GM12891 (cell line): ENCODE data around the gene MAVS.
"Not testable (repeated sequence)": the region's sequence is repeated elsewhere in the genome, so short reads cannot be mapped to it uniquely, and the experiment has no call there.

Experiments
- DNase-seq: peaks from one replicate; pipeline ENCODE4 v3.0.0; 2011; ENCODE audit warnings: low spot score; ENCODE audit not compliant: insufficient read length
- FAIRE-seq: peaks from 2 replicates; lab custom pipeline; 2011; peaks lifted over from hg19 to GRCh38; lab: Jason Lieb, UNC
- PAX5 ChIP-seq: IDR thresholded peaks from 2 replicates; pipeline ENCODE4 v1.6.1; 2011; ENCODE audit warnings: low read length, moderate library complexity, mild to moderate bottlenecking; ENCODE audit not compliant: insufficient read depth, severe bottlenecking
- POLR2A ChIP-seq: IDR thresholded peaks from 2 replicates; pipeline ENCODE4 v1.6.1; 2011; ENCODE audit warnings: low read depth, low read length, control low read depth
- POLR2AphosphoS5 ChIP-seq: IDR thresholded peaks from 2 replicates; pipeline ENCODE4 v1.6.1; 2011; ENCODE audit warnings: low read depth, low read length, control low read depth
- POU2F2 ChIP-seq: IDR thresholded peaks from 2 replicates; pipeline ENCODE4 v1.6.1; 2011; ENCODE audit warnings: low read depth, mild to moderate bottlenecking, control low read depth, low read length, moderate library complexity
- SPI1 ChIP-seq: IDR thresholded peaks from 2 replicates; pipeline ENCODE4 v1.6.1; 2011; ENCODE audit warnings: low read depth, low read length, control low read depth
- TAF1 ChIP-seq: IDR thresholded peaks from 2 replicates; pipeline ENCODE4 v1.6.1; 2011; ENCODE audit warnings: low read depth, low read length, control low read depth

MAVS gene

DNA sequence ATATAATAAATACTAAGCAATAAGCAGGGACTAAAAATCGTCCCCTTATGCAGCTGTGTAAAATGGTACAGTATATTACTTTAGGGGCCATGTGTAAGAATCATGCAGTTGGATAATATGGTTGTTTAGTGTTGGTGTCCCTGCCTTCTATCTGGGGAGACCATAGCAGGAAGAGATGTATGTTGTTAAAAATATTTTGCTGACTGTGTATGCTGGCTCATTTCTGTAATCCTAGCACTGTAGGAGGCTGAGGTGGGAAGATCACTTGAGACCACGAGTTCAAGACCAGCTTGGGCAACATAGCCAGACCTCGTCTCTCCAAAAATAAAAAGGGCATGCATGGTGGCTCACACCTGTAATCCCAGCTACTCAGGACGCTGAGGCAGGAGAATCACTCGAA is 48.2 kb downstream of the MAVS start:
- no peak for DNase-seq

DNA sequence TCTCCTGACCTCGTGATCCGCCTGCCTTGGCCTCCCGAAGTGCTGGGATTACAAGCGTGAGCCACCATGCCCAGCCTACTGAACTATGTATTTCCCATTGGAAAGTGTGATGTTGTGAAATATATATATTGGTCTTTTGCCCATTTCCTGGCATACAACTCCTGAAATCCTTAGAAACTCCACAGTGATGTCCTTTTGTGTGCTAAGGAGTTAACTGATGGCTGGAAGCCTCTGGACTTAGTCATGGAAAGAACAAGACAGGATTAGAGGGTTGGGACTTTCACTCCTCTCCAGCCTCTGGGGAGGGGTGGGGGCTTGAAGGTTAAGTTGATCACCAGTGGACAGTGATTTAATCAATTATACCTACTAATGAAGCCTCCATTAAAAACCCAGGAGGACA is 49.7 kb downstream of the MAVS start:
- DNase-seq (no peak), FAIRE-seq (no peak)
- no peak for TF ChIP-seq PAX5

More for the DNA sequence above, 48.2 kb downstream of the MAVS start:
- TF ChIP-seq SPI1 (no peak), POU2F2 (no peak), POLR2A (no peak), POLR2AphosphoS5 (no peak), TAF1 (no peak), PAX5 (no peak)
- no peak for FAIRE-seq

DNA sequence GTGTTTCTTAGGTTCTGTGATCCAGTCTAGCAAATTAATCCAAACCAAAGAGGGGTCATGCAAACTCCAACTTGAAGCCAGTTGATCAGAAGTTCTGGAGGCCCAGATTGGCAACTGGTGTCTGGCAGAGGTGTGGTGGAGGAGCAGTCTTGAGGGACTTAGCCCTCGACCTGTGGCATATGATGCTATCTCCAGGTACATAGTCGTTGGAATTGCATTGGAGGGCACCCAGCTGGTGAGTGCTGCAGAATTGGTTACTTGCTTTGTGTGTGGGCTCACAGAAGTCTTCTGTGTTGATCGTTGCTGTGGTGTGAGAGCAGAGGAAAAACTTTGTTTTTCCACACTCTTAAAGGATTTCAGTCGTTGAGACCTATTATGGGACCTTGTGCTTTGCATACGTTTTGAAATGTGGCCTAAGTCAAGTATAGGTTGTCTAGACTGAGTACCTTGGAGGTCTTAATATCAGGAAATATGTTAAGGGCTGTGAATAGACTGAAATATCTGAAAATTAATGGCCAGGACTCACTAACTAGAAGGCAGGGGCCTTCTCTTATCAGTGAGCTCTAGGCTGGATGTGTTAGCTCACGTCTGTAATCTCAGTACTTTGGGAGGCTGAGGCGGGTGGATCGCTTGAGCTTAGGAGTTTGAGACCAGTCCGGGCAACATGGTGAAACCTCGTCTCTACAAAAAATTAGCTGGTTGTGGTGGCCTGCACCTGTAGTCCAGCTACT is 50.4 kb downstream of the MAVS start:
- FAIRE-seq (no peak), DNase-seq (no peak)

DNA sequence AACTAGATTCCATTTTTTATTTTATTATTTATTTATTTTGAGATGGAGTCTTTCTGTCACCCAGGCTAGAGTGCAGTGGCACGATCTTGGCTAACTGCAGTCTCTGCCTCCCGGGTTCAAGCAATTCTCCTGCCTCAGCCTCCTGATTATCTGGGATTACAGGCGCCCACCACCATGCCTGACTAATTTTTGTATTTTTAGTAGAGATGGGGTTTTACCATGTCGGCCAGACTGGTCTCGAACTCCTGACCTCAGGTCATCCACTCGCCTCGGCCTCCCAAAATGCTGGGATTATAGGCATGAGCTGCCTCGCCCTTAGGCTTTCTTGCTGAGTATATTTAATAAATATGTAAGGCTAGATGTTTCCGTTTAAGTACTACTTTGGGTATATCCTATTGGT is 51.5 kb downstream of the MAVS start:
- DNase-seq, FAIRE-seq: not testable (repeated sequence)

More for the DNA sequence above, 50.4 kb downstream of the MAVS start:
- TF ChIP-seq POLR2A (no peak), POLR2AphosphoS5 (no peak), PAX5 (no peak), TAF1 (no peak), SPI1 (no peak), POU2F2 (no peak)

DNA sequence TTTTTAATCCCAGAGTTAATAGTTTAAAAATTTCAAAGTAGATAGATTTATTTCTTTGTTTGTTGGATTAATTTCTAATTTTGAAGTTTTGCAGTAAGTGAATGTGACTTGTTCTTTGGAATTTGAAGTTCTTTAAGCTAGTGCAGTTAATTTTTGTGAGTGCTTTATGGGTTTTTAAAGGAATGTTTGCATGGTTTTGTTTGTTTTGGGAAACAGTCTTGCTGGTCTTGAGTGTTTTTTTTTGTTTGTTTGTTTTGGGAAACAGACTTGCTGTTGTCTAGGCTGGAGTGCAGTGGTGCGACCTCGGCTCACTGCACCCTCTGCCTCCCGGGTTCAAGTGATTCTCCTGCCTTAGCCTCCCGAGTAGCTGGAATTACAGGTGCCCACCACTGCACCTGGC is 52.0 kb downstream of the MAVS start:
- no peak for FAIRE-seq
- no peak for DNase-seq
- no peak for TF ChIP-seq TAF1
- TF ChIP-seq POLR2AphosphoS5 = no peak
- TF ChIP-seq PAX5 = no peak

DNA sequence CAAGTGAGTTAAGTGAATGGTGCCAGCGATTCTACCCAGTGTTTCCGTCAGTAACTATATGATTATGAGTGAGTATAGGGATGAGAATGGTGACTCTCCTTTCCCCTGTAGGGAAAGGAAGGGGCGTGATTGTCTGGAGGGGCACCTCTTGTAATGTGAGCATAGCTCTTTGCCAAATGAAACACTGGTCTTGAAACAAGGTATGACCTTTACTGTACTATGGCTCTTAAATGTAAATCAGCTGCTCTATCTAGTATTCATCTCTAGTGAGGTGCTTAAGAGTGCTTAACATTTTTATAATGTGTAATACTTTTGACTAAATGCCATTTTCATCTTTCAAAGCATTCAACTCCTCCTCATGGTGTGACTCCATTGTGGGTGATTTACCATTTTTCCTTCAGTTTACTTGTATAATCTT is 53.6 kb downstream of the MAVS start:
- TF ChIP-seq TAF1 = no peak
- no peak for TF ChIP-seq SPI1
- no peak for TF ChIP-seq POLR2A
- FAIRE-seq = no peak
- DNase-seq = no peak

DNA sequence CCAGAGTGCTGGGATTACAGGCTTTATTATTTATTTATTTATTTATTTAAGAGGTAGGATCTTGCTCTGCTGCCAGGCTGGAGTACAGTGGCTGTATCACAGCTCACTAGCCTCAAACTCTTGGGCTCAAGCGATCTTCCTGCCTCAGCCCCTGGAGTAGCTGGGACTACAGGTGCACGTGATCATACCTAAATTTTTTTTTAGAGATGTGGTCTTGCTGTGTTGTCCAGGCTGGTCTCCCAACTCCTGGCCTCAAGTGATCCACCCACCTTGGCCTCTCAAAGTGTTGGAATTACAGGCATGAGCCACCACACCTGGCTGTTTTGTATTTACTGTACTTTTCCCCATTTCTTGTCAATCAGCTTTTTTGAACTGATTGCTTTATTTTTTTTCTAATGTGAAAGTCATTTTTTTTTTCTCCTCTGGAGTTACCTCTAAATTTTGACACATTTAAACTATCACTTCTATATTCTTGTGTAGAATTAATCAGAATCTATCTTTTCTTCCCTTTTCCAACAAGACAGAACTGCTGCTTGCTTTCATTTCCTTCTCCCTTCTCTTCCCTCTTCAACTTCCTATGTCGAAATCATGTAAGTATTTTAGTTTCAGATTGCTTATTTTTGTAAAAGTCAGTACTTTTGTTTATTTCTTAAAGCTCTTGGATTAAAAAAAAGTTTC is 54.5 kb downstream of the MAVS start:
- FAIRE-seq = no peak
- DNase-seq = no peak
- TF ChIP-seq POLR2A (no peak), TAF1 (no peak), PAX5 (no peak), POU2F2 (no peak), POLR2AphosphoS5 (no peak), SPI1 (no peak)

DNA sequence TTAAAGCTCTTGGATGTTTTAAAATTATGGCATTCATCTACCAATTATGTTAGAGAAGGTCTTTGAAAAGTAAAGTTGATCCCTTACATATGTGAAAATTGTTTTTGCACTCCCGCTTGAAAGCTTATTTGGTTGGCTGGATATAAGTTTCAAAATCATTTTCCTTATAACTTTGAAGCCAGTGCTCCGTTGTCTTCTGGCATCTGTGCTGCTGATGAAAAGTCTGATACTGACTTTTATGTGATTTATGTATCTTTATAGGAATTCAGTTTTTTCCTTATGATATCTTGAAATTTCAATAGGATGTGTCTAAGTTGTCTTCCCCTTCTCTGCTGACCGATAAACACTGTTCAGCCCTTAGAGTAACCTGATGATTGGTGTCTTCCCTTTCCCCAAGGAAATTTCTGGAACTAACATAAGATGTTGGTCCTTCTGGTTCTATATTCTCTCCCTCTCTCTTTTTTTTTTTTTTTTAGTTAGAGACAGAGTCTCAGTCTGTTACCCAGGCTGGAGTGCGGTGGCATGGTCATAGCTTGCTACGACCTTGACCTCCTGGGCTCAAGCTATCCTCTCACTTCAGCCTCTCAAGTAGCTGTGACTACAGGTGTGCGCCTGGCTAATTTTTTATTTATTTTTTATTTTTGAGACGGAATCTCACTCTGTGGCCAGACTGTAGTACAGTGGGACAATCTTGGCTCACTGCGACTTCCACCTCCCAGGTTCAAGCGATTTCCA is 55.2 kb downstream of the MAVS start:
- no peak for FAIRE-seq
- no peak for DNase-seq
- TF ChIP-seq TAF1 (no peak), POLR2A (no peak), PAX5 (no peak), POU2F2 (no peak), POLR2AphosphoS5 (no peak), SPI1 (no peak)

DNA sequence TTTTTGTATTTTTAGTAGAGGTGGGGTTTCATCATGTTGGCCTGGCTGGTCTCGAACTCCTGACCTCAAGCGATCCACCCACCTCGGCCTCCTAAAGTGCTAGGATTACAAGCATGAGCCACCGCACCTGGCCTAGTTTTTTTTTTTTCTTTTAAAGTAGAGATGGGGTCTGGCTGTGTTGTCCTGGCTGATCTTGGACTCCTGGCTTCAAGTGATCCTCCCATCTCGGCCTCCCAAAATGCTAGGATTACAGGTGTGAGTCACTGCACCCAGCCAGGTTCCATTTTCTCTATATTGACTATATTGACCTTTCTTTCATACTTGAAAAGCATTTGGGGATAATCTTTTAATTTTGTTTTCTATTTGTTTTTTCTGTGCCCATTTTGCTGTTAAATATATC is 55.8 kb downstream of the MAVS start:
- TF ChIP-seq PAX5 = no peak
- no peak for TF ChIP-seq SPI1
- no peak for TF ChIP-seq POLR2AphosphoS5
- FAIRE-seq (no peak), DNase-seq (no peak)

DNA sequence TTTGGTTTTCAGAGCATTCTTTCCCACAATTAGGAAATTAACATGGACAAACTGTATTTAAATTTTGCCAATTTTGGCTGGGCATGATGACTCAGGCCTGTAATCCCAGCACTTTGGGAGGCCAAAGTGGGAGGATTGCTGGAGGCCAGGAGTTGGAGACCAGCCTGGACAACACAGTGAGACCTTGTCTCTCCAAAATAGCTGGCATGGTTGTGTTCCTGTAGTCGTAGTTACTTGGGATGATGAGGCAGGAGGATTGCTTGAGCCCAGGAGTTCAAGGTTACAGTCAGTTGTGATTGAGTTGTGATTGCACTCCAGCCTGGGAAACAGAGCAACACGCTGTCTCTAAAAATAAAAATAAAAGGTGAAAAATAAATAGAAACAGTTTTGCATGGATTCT is 57.6 kb downstream of the MAVS start:
- FAIRE-seq (no peak), DNase-seq (no peak)
- no peak for TF ChIP-seq PAX5
